ENCODE data around the gene AKT2. TPM values are rescaled to one million over a fixed set of nuclear protein-coding genes. Genes with fewer than 3 reads are reported as not detected.

Gene AKT2
- total RNA-seq, 1 donor from 2014 or later = 197 TPM

GRCh38 chr19:40270362-40271089 lies 14.6 kb downstream of the AKT2 start:
- Mint-ChIP-seq H3K36me3 (ENCODE audit: unreplicated experiment) (no peaks in the 10 kb centered on the region), H3K4me3 (ENCODE audit: unreplicated experiment) (no peak overlapping the region), H3K4me1 (ENCODE audit: low read depth, unreplicated experiment) (peaks cover 54% of the 10 kb centered on the region), H3K27ac (ENCODE audit: unreplicated experiment) (peak overlapping the region; percentile 77), H3K27me3 (ENCODE audit: unreplicated experiment) (peaks cover 7% of the 10 kb centered on the region), H3K9me3 (ENCODE audit: unreplicated experiment) (peaks cover 5% of the 10 kb centered on the region)
- TF ChIP-seq CTCF (IDR thresholded peaks at IDR 0.05; ENCODE audit: partially characterized antibody, unreplicated experiment) = peak; percentile 36
- DNase-seq = peak; percentile 76

GRCh38 chr19:40269216-40269940 lies 15.8 kb downstream of the AKT2 start:
- Mint-ChIP-seq H3K4me3 (ENCODE audit: unreplicated experiment) (no peak overlapping the region), H3K27ac (ENCODE audit: unreplicated experiment) (peak overlapping the region; percentile 77), H3K4me1 (ENCODE audit: low read depth, unreplicated experiment) (peaks cover 45% of the 10 kb centered on the region), H3K36me3 (ENCODE audit: unreplicated experiment) (no peaks in the 10 kb centered on the region), H3K27me3 (ENCODE audit: unreplicated experiment) (peaks cover 5% of the 10 kb centered on the region), H3K9me3 (ENCODE audit: unreplicated experiment) (peaks cover 3% of the 10 kb centered on the region)
- no peak for TF ChIP-seq CTCF (IDR thresholded peaks at IDR 0.05; ENCODE audit: partially characterized antibody, unreplicated experiment)
- DNase-seq = no peak

GRCh38 chr19:40267601-40267997 lies 17.5 kb downstream of the AKT2 start:
- Mint-ChIP-seq H3K27me3 (ENCODE audit: unreplicated experiment) (peaks cover 6% of the 10 kb centered on the region), H3K4me3 (ENCODE audit: unreplicated experiment) (peak overlapping the region; percentile 2), H3K4me1 (ENCODE audit: low read depth, unreplicated experiment) (peaks cover 32% of the 10 kb centered on the region), H3K9me3 (ENCODE audit: unreplicated experiment) (peaks cover 2% of the 10 kb centered on the region), H3K27ac (ENCODE audit: unreplicated experiment) (peak overlapping the region; percentile 63), H3K36me3 (ENCODE audit: unreplicated experiment) (no peaks in the 10 kb centered on the region)
- no peak for DNase-seq
- TF ChIP-seq CTCF (IDR thresholded peaks at IDR 0.05; ENCODE audit: partially characterized antibody, unreplicated experiment) = no peak

GRCh38 chr19:40266912-40267600 lies 18.1 kb downstream of the AKT2 start:
- Mint-ChIP-seq H3K4me3 (ENCODE audit: unreplicated experiment) (peak overlapping the region; percentile 2), H3K9me3 (ENCODE audit: unreplicated experiment) (peaks cover 2% of the 10 kb centered on the region), H3K4me1 (ENCODE audit: low read depth, unreplicated experiment) (peaks cover 27% of the 10 kb centered on the region), H3K27ac (ENCODE audit: unreplicated experiment) (no peak overlapping the region), H3K27me3 (ENCODE audit: unreplicated experiment) (peaks cover 6% of the 10 kb centered on the region), H3K36me3 (ENCODE audit: unreplicated experiment) (no peaks in the 10 kb centered on the region)
- DNase-seq = no peak
- no peak for TF ChIP-seq CTCF (IDR thresholded peaks at IDR 0.05; ENCODE audit: partially characterized antibody, unreplicated experiment)

Data from glutamatergic neuron (in vitro differentiated cells).